CD8-positive, alpha-beta memory T cell (primary cell): ENCODE results near the gene C15orf39. TPM values are rescaled to one million over a fixed set of nuclear protein-coding genes. Genes with fewer than 3 reads are reported as not detected.
"Not testable (repeated sequence)": the region's sequence is repeated elsewhere in the genome, so short reads cannot be mapped to it uniquely, and the experiment has no call there.

Experiments used
- CTCF ChIA-PET: fragments of 350-600 bp; sonication (Branson Sonifier 250); formaldehyde crosslinking; loops from one replicate; lab custom pipeline; 2021; ENCODE audit warnings: antibody characterized with exemption; lab: Charles Lee
- POLR2A ChIA-PET: fragments of 350-600 bp; sonication (Branson Sonifier 250); formaldehyde crosslinking; loops from one replicate; lab custom pipeline; 2021; ENCODE audit warnings: antibody characterized with exemption; lab: Charles Lee
- DNase-seq, 5 donors: peaks; one replicate each; pipeline versions ENCODE4 v3.0.0 to v3.0.0-alpha.2; 2020 to 2022; ENCODE audit warnings: mixed read lengths in 1 of 5
- H3K27ac ChIP-seq: one replicate; pipeline ENCODE4 v1.7.0; 2013; ENCODE audit warnings: low read depth, mild to moderate bottlenecking, low read length, moderate library complexity
- H3K27me3 ChIP-seq: 2 replicates; pipeline ENCODE4 v1.7.0; 2013; ENCODE audit warnings: low read length, mild to moderate bottlenecking; ENCODE audit not compliant: insufficient read depth, poor library complexity, severe bottlenecking
- H3K36me3 ChIP-seq: 2 replicates; pipeline ENCODE4 v1.7.0; 2013; ENCODE audit warnings: mild to moderate bottlenecking, low read length, moderate library complexity; ENCODE audit not compliant: insufficient read depth
- H3K4me1 ChIP-seq: 2 replicates; pipeline ENCODE4 v1.7.0; 2013; ENCODE audit warnings: mild to moderate bottlenecking, low read length, moderate library complexity; ENCODE audit not compliant: insufficient read depth
- H3K4me3 ChIP-seq: 2 replicates; pipeline ENCODE4 v1.7.0; 2013; ENCODE audit warnings: mild to moderate bottlenecking, low read length
- H3K9me3 ChIP-seq: 2 replicates; pipeline ENCODE4 v1.7.0; 2013; ENCODE audit warnings: mild to moderate bottlenecking, low read length
- H3K27ac Mint-ChIP-seq, 8 donors: one replicate each; pipeline ENCODE4 v1.8.0; 2020 to 2021; ENCODE audit warnings: mixed read lengths in 8 of 8, mild to moderate bottlenecking in 6 of 8, inconsistent platforms in 3 of 8, moderate library complexity in 3 of 8
- H3K27me3 Mint-ChIP-seq, 2 donors: one replicate each; pipeline ENCODE4 v1.8.0; 2020 to 2021; ENCODE audit warnings: mixed read lengths in 2 of 2, mild to moderate bottlenecking in 1 of 2, moderate library complexity in 1 of 2
- H3K36me3 Mint-ChIP-seq, 3 donors: one replicate each; pipeline ENCODE4 v1.8.0; 2020 to 2021; ENCODE audit warnings: mixed read lengths in 3 of 3, inconsistent platforms in 1 of 3, mild to moderate bottlenecking in 1 of 3
- H3K4me1 Mint-ChIP-seq, 3 donors: one replicate each; pipeline ENCODE4 v1.8.0; 2020 to 2021; ENCODE audit warnings: mixed read lengths in 3 of 3, inconsistent platforms in 1 of 3, mild to moderate bottlenecking in 1 of 3
- H3K4me3 Mint-ChIP-seq, 7 donors: one replicate each; pipeline ENCODE4 v1.8.0; 2020 to 2021; ENCODE audit warnings: mixed read lengths in 7 of 7, mild to moderate bottlenecking in 6 of 7, moderate library complexity in 4 of 7, inconsistent platforms in 2 of 7
- H3K9me3 Mint-ChIP-seq, 5 donors: one replicate each; pipeline ENCODE4 v1.8.0; 2020 to 2022; ENCODE audit warnings: mixed read lengths in 5 of 5, mild to moderate bottlenecking in 3 of 5, moderate library complexity in 2 of 5, inconsistent platforms in 1 of 5
- polyA plus RNA-seq: library from polyadenylated mRNA; unstranded; fragments of 300-500 nt; fragmentation: Illumina TruSeq; gene quantifications from one replicate; pipeline ENCODE4 v1.2.3, GENCODE V29; 2021
- total RNA-seq, 2 experiments: library from RNA; stranded (reverse); gene quantifications; one replicate each; pipeline ENCODE4 v1.2.3, GENCODE V29; 2021

The C15orf39 gene
- total and polyA plus RNA-seq, 3 experiments from 2014 or later, result 6.1 to 32.0 (median 29.8) TPM

- Histone ChIP-seq H3K27ac (no peak overlapping the region), H3K36me3 (no peaks in the 10 kb centered on the region), H3K4me3 (no peak overlapping the region), H3K27me3 (no peaks in the 10 kb centered on the region), H3K4me1 (no peaks in the 10 kb centered on the region), H3K9me3 (no peaks in the 10 kb centered on the region)
- Mint-ChIP-seq H3K4me3 (no peak overlapping the region), H3K27ac (no peak overlapping the region), H3K9me3 (no peaks in the 10 kb centered on the region), H3K27me3 (no peaks in the 10 kb centered on the region), H3K4me1 (peaks cover 0 to 5% (median 2%) of the 10 kb centered on the region in 3 donors), H3K36me3 (peaks cover 0 to 16% (median 5%) of the 10 kb centered on the region in 3 donors)
- CTCF ChIA-PET, result interaction anchor here (1.3 kb wide), 1 partner anchor 13 kb away, joined by 3 read pairs; no protein-coding TSS in a partner anchor
- no peak for DNase-seq
- POLR2A ChIA-PET, result no interaction called here
These were observed 15.3 kb downstream of the C15orf39 start for GRCh38 chr15:75217012-75217411.

- H3K4me1 ChIP-seq, H3K9me3 Mint-ChIP-seq, H3K4me1 Mint-ChIP-seq, H3K36me3 ChIP-seq, H3K9me3 ChIP-seq, H3K27me3 ChIP-seq, H3K27ac ChIP-seq, DNase-seq, H3K4me3 ChIP-seq, H3K4me3 Mint-ChIP-seq, POLR2A ChIA-PET, H3K27me3 Mint-ChIP-seq, H3K27ac Mint-ChIP-seq: not testable (repeated sequence)
- CTCF ChIA-PET, result interaction anchor here (1.3 kb wide), 1 partner anchor 13 kb away, joined by 3 read pairs; no protein-coding TSS in a partner anchor
- peaks cover 0 to 11% (median 4%) of the 10 kb centered on the region in 3 donors for H3K36me3 Mint-ChIP-seq
These were observed 15.9 kb downstream of the C15orf39 start for GRCh38 chr15:75217574-75217973.

- H3K9me3 ChIP-seq, CTCF ChIA-PET, POLR2A ChIA-PET, H3K36me3 ChIP-seq, DNase-seq, H3K4me1 Mint-ChIP-seq, H3K4me1 ChIP-seq, H3K9me3 Mint-ChIP-seq, H3K36me3 Mint-ChIP-seq, H3K27ac ChIP-seq, H3K4me3 ChIP-seq, H3K27me3 Mint-ChIP-seq, H3K27me3 ChIP-seq: not testable (repeated sequence)
- Mint-ChIP-seq H3K27ac (peak overlapping the region in 3 of 8 donors; percentile 20 to 42 (median 27)), H3K4me3 (peak overlapping the region in 1 of 7 donors; percentile 51)
These were observed 17.8 kb downstream of the C15orf39 start for GRCh38 chr15:75219507-75219929.

GRCh38 chr15:75223688-75224087 lies 22.0 kb downstream of the C15orf39 start:
- POLR2A ChIA-PET, result no interaction called here

GRCh38 chr15:75224281-75224680 lies 22.6 kb downstream of the C15orf39 start:
- DNase-seq, result no peak
- POLR2A ChIA-PET, result no interaction called here
- H3K4me1 Mint-ChIP-seq, result no peaks in the 10 kb centered on the region
- H3K4me3 Mint-ChIP-seq, result no peak overlapping the region
- H3K4me3 ChIP-seq, result no peak overlapping the region
- H3K27ac Mint-ChIP-seq, result no peak overlapping the region
- H3K27me3 ChIP-seq, result no peaks in the 10 kb centered on the region
- no peaks in the 10 kb centered on the region for H3K4me1 ChIP-seq
- H3K9me3 ChIP-seq, result no peaks in the 10 kb centered on the region
- H3K36me3 ChIP-seq, result no peaks in the 10 kb centered on the region
- H3K9me3 Mint-ChIP-seq, result peaks cover 0 to 2% (median 0%) of the 10 kb centered on the region in 5 donors
- CTCF ChIA-PET, result no interaction called here
- no peaks in the 10 kb centered on the region for H3K36me3 Mint-ChIP-seq
- no peak overlapping the region for H3K27ac ChIP-seq
- H3K27me3 Mint-ChIP-seq, result peaks cover 6 to 11% of the 10 kb centered on the region in 2 donors

More at GRCh38 chr15:75223688-75224087, 22.0 kb downstream of the C15orf39 start:
- Mint-ChIP-seq H3K9me3 (peaks cover 0 to 2% (median 0%) of the 10 kb centered on the region in 5 donors), H3K36me3 (no peaks in the 10 kb centered on the region), H3K27me3 (peaks cover 6 to 11% of the 10 kb centered on the region in 2 donors), H3K4me1 (no peaks in the 10 kb centered on the region), H3K27ac (no peak overlapping the region), H3K4me3 (no peak overlapping the region)
- Histone ChIP-seq H3K9me3 (no peaks in the 10 kb centered on the region), H3K27me3 (no peaks in the 10 kb centered on the region), H3K27ac (no peak overlapping the region), H3K36me3 (no peaks in the 10 kb centered on the region), H3K4me1 (no peaks in the 10 kb centered on the region), H3K4me3 (no peak overlapping the region)
- CTCF ChIA-PET, result no interaction called here
- DNase-seq, result no peak

- H3K36me3 Mint-ChIP-seq, H3K36me3 ChIP-seq, H3K9me3 ChIP-seq, H3K4me1 Mint-ChIP-seq, H3K4me3 Mint-ChIP-seq, H3K4me3 ChIP-seq, H3K27ac ChIP-seq, H3K27me3 ChIP-seq, H3K27ac Mint-ChIP-seq, POLR2A ChIA-PET, H3K9me3 Mint-ChIP-seq, DNase-seq, H3K4me1 ChIP-seq, CTCF ChIA-PET: not testable (repeated sequence)
- peaks cover 6 to 11% of the 10 kb centered on the region in 2 donors for H3K27me3 Mint-ChIP-seq
These were observed 23.6 kb downstream of the C15orf39 start for GRCh38 chr15:75225102-75225836.

- Mint-ChIP-seq H3K4me1 (no peaks in the 10 kb centered on the region), H3K27ac (no peak overlapping the region), H3K9me3 (peaks cover 0 to 2% (median 0%) of the 10 kb centered on the region in 5 donors), H3K36me3 (no peaks in the 10 kb centered on the region), H3K27me3 (peaks cover 6 to 15% of the 10 kb centered on the region in 2 donors), H3K4me3 (no peak overlapping the region)
- Histone ChIP-seq H3K4me1 (no peaks in the 10 kb centered on the region), H3K27me3 (no peaks in the 10 kb centered on the region), H3K4me3 (no peak overlapping the region), H3K27ac (no peak overlapping the region), H3K9me3 (no peaks in the 10 kb centered on the region), H3K36me3 (no peaks in the 10 kb centered on the region)
- ChIA-PET CTCF (no interaction called here), POLR2A (no interaction called here)
- peak in 1 of 5 donors; percentile 30 for DNase-seq
These were observed 24.5 kb downstream of the C15orf39 start for GRCh38 chr15:75225951-75226732.

GRCh38 chr15:75227112-75227511 lies 25.4 kb downstream of the C15orf39 start:
- H3K4me1 Mint-ChIP-seq, H3K27me3 ChIP-seq, H3K4me3 Mint-ChIP-seq, H3K36me3 Mint-ChIP-seq, H3K9me3 ChIP-seq, H3K4me1 ChIP-seq, H3K9me3 Mint-ChIP-seq, H3K36me3 ChIP-seq, POLR2A ChIA-PET, CTCF ChIA-PET, H3K4me3 ChIP-seq, H3K27ac Mint-ChIP-seq, DNase-seq, H3K27ac ChIP-seq: not testable (repeated sequence)
- H3K27me3 Mint-ChIP-seq, result peaks cover 9 to 25% of the 10 kb centered on the region in 2 donors
